ENCODE data around the gene TBCK.
"Not testable (repeated sequence)": the region's sequence is repeated elsewhere in the genome, so short reads cannot be mapped to it uniquely, and the experiment has no call there.

TBCK gene

GRCh38 chr4:106315968-106316772 lies at the start of gene TBCK, which contains the start of gene AIMP1:
Gene TBCK (minus strand): TSS chr4:106316209. CDS start chr4:106308960, 7,249 bp downstream.
Gene AIMP1 (plus strand): TSS chr4:106316550. CDS start chr4:106325010, 8,460 bp downstream.
- DNase-seq = peak; percentile 84
- ATAC-seq = peak; percentile 88

DNA sequence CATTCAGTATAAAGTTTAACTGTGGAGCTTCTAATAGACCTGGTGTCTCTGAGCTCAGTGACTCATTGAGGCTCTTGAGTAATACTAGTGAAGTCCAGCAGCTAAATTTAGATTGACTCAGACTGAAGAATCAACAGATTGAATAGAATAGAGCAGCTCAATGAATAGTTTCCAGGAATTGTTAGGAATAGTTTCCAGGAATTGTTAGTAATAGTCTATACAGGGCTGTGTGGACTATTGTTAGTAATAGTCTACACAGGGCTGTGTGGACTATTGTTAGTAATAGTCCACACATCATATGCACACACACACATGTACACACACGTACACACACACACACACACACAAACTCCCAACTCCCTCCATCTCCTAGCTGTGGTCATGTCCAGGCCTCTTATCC lies 49.6 kb upstream of the TBCK start:
- DNase-seq (no peak), ATAC-seq (peak; percentile 19)

- no peak for ATAC-seq
- no peak for DNase-seq
These were observed 48.3 kb upstream of the TBCK start for GRCh38 chr4:106364282-106364681.

DNA sequence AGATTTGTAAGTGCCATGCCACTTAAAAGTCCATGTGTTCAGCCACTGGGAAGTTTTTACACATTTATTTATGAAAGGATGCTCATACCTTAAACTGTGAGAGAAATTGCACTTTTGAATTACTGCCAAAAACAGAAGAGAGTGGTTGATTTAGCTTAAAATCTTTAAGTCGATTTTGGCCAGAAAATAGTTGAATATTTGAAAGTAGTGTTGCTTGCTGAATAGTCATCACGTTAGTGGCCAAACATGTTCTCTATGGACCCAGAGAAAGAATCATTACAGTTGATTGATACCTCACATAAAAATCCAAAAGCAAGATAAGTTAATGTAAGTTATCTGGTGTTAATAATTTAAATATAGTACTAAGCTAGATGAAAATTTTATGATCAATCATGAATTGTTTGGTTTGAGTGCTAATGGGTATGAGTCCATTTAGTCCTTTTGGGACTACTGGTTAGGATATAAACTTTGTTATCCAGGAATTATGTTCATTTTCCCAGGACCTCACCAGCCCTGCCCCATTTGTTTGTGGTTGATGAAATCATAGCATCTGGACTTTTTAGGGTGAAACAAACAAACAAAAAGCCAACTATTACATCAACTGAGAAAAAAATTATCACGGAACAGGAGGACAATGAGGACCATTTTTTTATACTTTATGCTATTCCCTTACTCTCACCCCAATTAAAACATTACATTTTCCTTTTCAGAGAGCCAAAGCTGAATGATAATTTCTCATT lies 46.2 kb upstream of the TBCK start:
- ATAC-seq (no peak), DNase-seq (no peak)

- ATAC-seq (no peak), DNase-seq (no peak)
These were observed 42.9 kb upstream of the TBCK start for GRCh38 chr4:106358899-106359298.

DNA sequence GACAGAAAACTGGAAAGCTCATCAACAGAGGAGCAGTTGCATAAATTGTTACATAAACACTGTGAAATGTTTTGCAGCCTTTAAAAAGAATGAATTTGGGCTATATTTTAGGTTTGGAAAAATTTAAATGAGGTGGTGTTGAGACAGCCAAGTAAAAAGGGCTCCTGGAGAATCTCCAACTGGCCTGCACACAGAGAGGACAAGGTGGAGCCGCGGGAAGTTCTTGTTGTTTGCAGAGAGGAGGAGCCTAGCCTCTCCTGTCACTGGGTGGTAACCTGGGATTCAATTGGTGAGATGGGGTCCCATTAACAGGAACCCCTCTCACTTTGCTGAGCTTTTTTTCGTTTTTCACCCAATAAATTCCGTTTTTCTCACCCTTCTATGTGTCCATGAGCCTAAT lies 39.2 kb upstream of the TBCK start:
- ATAC-seq (no peak), DNase-seq (no peak)

DNA sequence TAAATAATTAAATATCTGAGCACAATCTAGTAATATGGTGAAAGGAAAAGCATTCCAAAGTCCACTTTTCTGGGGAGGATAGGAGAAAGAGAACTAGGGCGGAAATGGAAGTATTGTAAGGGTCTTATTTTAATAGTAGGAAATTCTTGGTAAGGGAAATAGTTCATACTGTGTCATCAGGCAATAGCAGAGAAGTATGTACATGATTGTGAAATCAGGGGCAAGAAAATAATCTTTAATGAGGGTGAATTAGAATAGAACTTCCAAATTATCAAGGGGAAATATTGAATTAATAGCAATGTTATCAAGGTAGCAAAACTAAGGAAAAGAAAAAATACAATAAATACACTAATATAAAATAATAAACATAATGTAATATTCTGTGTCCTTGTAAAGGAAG lies 37.8 kb upstream of the TBCK start:
- DNase-seq = no peak
- no peak for ATAC-seq

GRCh38 chr4:106351016-106351415 lies 35.0 kb upstream of the TBCK start:
- ATAC-seq = no peak
- DNase-seq = no peak

- ATAC-seq (no peak), DNase-seq (no peak)
These were observed 31.2 kb upstream of the TBCK start for GRCh38 chr4:106347167-106347566.

- DNase-seq = no peak
- no peak for ATAC-seq
These were observed 28.6 kb upstream of the TBCK start for GRCh38 chr4:106344647-106344970.

GRCh38 chr4:106343865-106344646 lies 28.0 kb upstream of the TBCK start:
- ATAC-seq (no peak), DNase-seq (no peak)

DNA sequence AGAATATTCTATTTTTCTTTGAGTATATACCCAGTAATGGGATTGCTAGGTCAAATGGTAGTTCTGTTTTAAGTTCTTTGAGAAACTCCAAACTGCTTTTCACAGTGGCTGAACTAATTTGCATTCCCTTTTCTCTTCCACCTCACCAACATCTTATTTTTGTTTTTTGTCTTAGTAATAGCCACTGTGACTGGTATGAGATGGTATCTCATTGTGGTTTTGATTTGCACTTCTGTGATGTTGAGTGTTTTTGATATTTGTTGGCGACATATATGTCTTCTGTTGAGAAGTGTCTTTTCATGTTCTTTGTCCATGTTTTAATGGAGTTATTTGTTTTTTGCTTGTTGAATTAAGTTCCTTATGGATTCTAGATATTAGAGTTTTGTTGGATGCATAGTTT lies 24.8 kb upstream of the TBCK start:
- DNase-seq (no peak), ATAC-seq (peak; percentile 32)

- ATAC-seq (no peak), DNase-seq (no peak)
These were observed 23.4 kb upstream of the TBCK start for GRCh38 chr4:106339431-106339830.

DNA sequence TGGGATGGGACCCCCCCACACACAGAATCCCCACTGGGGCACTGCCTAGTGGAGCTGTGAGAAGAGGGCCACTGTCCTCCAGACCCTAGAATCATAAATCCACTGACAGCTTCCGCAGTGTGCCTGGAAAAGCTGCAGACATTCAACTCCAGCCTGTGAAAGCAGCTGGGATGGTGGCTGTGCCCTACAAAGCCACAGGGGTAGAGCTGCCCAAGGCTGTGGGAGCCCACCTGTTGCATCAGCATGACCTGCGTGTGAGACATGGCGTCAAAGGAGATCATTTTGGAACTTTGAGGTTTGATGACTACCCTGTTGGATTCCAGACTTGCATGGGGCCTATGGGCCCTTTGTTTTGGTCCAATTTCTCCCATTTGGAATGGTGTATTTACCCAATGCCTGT lies 22.7 kb upstream of the TBCK start:
- no peak for DNase-seq
- ATAC-seq = no peak

- no peak for DNase-seq
- no peak for ATAC-seq
These were observed 21.9 kb upstream of the TBCK start for GRCh38 chr4:106337916-106338315.

GRCh38 chr4:106336618-106337017 lies 20.6 kb upstream of the TBCK start:
- ATAC-seq = no peak
- no peak for DNase-seq

DNA sequence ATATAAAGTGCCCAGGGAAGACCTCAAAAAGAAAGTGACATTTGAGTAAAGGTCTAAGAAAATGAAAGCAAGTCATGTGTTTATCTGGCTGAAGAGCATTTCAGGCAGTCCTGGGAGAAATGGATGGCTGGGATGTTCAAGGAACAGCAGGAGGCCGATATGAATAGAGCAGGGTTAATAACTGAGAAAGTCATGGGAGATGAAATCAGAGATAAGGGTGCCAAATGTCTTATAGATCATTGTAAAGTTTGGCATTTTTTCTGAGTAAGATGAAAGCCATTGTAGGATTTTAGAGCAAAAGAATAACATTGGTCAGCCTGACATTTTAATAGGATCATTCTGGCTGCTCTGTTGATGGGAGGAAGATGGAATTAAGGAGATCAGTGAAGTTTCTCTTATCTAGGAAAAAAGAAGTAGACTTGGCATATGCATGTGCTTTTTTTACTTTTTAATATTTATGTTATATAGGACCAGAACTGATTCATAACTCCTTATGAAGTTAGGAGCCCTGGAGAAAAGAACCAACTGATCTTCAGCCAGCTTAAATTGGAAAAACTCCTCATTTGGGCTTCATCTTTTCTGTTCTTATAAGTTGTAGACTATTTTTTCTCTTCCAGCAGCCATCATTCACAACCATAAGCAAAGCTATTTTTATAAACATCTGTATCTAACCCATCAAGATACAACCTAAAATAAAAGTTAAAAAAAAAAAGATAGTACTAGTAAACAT lies 18.9 kb upstream of the TBCK start:
- no peak for ATAC-seq
- DNase-seq = no peak

DNA sequence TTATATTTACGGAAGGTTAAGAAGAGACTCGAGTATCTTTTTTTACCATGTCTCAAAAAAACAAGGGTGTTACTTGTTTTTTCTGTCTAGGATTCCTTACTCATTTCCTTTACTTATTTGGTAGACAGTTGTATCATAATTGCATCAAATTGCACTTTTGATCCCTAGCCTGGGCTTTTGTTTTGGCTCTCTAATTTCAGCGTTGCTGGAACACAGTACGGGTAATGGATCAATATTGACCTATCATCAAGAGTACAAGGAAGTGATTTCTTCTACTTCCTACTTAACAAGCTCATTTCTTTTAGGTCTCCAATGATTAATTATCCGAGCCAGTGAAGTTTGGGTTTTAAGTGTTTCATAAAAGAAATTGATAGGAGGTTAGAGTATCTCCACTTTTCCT lies 17.2 kb upstream of the TBCK start:
- no peak for ATAC-seq
- no peak for DNase-seq

DNA sequence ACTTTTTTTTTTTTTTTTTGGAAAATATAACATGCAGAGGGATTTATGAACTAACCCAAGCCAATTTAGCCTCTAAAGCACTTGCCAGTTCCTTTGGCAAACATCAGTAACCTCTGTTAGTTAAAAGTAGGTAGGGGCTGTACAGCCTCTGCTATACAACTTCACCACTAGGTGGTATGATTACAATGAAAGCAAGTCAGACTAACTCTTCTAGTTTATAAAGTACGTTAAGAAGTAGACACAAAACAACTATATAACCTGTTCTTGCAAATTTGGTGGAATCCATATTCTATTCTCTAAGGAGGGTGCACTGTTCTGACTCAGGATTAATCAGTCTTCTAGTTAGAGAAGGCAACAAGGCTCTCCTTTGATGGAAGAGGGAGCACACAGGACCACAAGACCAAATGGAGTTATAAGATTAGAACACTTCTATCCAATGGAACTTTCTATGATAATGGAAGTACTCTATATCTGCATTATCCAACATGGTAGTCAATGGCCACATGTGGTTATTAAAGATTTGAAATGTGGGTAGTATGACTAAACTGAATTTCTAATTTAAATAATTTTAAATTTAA lies 13.1 kb upstream of the TBCK start:
- DNase-seq = no peak

GRCh38 chr4:106325800-106326199 lies 9.8 kb upstream of the TBCK start:
- DNase-seq (no peak), ATAC-seq (no peak)

More for the DNA sequence above, 13.1 kb upstream of the TBCK start:
- ATAC-seq = peak; percentile 55

DNA sequence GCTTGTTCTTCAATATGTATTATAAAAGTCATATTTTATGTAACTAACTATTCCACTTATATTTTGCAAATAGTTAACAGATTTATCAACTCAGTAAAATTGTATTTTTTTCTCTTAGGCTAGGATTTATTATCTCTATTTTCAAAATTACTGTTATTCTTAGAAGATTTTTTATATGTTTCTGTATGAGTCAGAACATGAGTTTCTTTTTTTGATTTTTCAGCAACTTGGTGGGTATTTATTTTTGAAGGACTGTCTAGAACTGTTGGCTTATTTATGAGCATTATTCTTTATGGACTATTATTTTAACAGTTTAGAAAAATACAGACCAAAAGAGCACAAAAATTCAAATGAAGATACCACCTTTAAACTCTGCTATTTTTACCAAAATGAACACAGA lies 7.1 kb upstream of the TBCK start:
- ATAC-seq = no peak

GRCh38 chr4:106321814-106322213 lies 5.8 kb upstream of the TBCK start:
- DNase-seq, ATAC-seq: not testable (repeated sequence)

More for the DNA sequence above, 7.1 kb upstream of the TBCK start:
- no peak for DNase-seq

Measured in stimulated activated naive CD8-positive, alpha-beta T cell treated with anti-CD3 and anti-CD28 coated beads, Interleukin-15, Interleukin-2, amounts not matched to agents 100 U/mL and 50 U/mL, for 24 hours (primary cell).